Stimulated activated effector memory CD8-positive, alpha-beta T cell treated with anti-CD3 and anti-CD28 coated beads, Interleukin-12 subunit alpha, Interleukin-12 subunit beta, amount 100 ng/mL, for 72 hours (primary cell): ENCODE results near the gene CSNK2A3.
A peak's percentile ranks its signal among the peaks of the same experiment; 100 is the strongest.

Experiments used
- ATAC-seq: fragments of 150-1000 bp; cut with Tn5 transposase; 2 replicates; pipeline ENCODE4 v1.10.0; 2021
- DNase-seq, 2 donors: peaks; one replicate each; pipeline ENCODE4 v3.0.0; 2021 to 2022; ENCODE audit warnings: low spot score in 2 of 2
- H3K27ac Mint-ChIP-seq: one replicate; pipeline ENCODE4 v1.8.0; 2022; ENCODE audit warnings: mild to moderate bottlenecking, mixed read lengths
- H3K36me3 Mint-ChIP-seq: one replicate; pipeline ENCODE4 v1.8.0; 2022; ENCODE audit warnings: mild to moderate bottlenecking, mixed read lengths
- H3K4me1 Mint-ChIP-seq: one replicate; pipeline ENCODE4 v1.8.0; 2022; ENCODE audit warnings: mixed read lengths
- H3K4me3 Mint-ChIP-seq: one replicate; pipeline ENCODE4 v1.8.0; 2022; ENCODE audit warnings: mild to moderate bottlenecking, mixed read lengths
- H3K9me3 Mint-ChIP-seq: one replicate; pipeline ENCODE4 v1.8.0; 2022; ENCODE audit warnings: mixed read lengths

Gene CSNK2A3

DNA sequence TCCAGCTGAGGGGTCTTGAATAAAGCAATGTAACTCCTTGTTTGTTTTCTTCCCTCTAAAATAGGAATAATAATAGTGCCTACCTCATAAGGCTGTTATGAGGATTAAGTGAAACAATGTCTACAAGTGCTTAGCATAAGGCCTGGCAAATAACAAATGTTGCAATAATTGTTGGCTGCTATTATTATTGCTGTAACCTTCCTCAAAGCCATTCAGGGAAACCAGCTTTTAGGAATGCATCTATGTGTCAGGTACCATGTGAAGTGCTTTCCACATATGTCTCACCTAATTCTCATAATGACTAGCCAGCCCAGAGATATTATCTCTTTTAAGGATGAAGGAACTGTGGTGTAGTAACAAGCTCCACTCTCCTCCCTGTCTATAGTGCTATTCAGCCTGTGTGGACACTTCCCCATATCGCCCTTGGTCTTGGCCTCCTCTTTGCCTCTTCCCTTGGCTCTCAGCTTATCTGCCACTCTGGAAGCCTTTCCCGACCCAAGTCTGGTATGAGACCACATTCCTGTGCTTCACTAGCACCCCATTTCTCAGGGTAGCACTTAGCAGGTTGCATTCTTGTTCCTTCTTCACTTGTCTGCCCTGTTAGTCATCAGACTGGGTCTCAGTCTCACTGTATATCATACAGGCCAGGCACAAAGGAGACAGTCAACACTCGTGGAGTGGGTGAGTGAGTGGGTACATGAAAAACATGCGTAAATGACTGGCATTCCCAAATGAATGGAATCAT, 23.8 kb downstream of the CSNK2A3 start:
- Mint-ChIP-seq H3K9me3 (no peaks in the 10 kb centered on the region), H3K4me1 (no peaks in the 10 kb centered on the region), H3K36me3 (no peaks in the 10 kb centered on the region), H3K27ac (no peak overlapping the region), H3K4me3 (no peak overlapping the region)
- ATAC-seq (no peak), DNase-seq (no peak)

GRCh38 chr11:11324090-11324489, 29.0 kb downstream of the CSNK2A3 start:
- ATAC-seq (no peak), DNase-seq (no peak)
- no peaks in the 10 kb centered on the region for H3K36me3 Mint-ChIP-seq
- no peaks in the 10 kb centered on the region for H3K9me3 Mint-ChIP-seq
- no peak overlapping the region for H3K27ac Mint-ChIP-seq
- H3K4me3 Mint-ChIP-seq: no peak overlapping the region
- no peaks in the 10 kb centered on the region for H3K4me1 Mint-ChIP-seq

GRCh38 chr11:11322101-11322500, 30.9 kb downstream of the CSNK2A3 start:
- Mint-ChIP-seq H3K36me3 (no peaks in the 10 kb centered on the region), H3K9me3 (no peaks in the 10 kb centered on the region), H3K4me3 (no peak overlapping the region), H3K27ac (no peak overlapping the region), H3K4me1 (no peaks in the 10 kb centered on the region)
- no peak for DNase-seq
- ATAC-seq: no peak

- H3K27ac Mint-ChIP-seq: no peak overlapping the region
- no peak overlapping the region for H3K4me3 Mint-ChIP-seq
- DNase-seq: no peak
- ATAC-seq: peak; percentile 27
- no peaks in the 10 kb centered on the region for H3K36me3 Mint-ChIP-seq
- no peaks in the 10 kb centered on the region for H3K9me3 Mint-ChIP-seq
- no peaks in the 10 kb centered on the region for H3K4me1 Mint-ChIP-seq
These were observed 32.2 kb downstream of the CSNK2A3 start for GRCh38 chr11:11320825-11321224.

- Mint-ChIP-seq H3K27ac (no peak overlapping the region), H3K36me3 (no peaks in the 10 kb centered on the region), H3K4me3 (no peak overlapping the region), H3K4me1 (no peaks in the 10 kb centered on the region), H3K9me3 (no peaks in the 10 kb centered on the region)
- no peak for DNase-seq
- no peak for ATAC-seq
These were observed 34.1 kb downstream of the CSNK2A3 start for GRCh38 chr11:11318961-11319360.

- no peaks in the 10 kb centered on the region for H3K36me3 Mint-ChIP-seq
- DNase-seq (no peak), ATAC-seq (no peak)
- no peaks in the 10 kb centered on the region for H3K4me1 Mint-ChIP-seq
- H3K9me3 Mint-ChIP-seq: no peaks in the 10 kb centered on the region
- H3K4me3 Mint-ChIP-seq: no peak overlapping the region
- no peak overlapping the region for H3K27ac Mint-ChIP-seq
These were observed 34.6 kb downstream of the CSNK2A3 start for GRCh38 chr11:11318461-11318860.

GRCh38 chr11:11316651-11317230, 36.3 kb downstream of the CSNK2A3 start:
- no peak overlapping the region for H3K27ac Mint-ChIP-seq
- no peak overlapping the region for H3K4me3 Mint-ChIP-seq
- H3K36me3 Mint-ChIP-seq: no peaks in the 10 kb centered on the region
- ATAC-seq (no peak), DNase-seq (no peak)
- H3K9me3 Mint-ChIP-seq: no peaks in the 10 kb centered on the region
- no peaks in the 10 kb centered on the region for H3K4me1 Mint-ChIP-seq

DNA sequence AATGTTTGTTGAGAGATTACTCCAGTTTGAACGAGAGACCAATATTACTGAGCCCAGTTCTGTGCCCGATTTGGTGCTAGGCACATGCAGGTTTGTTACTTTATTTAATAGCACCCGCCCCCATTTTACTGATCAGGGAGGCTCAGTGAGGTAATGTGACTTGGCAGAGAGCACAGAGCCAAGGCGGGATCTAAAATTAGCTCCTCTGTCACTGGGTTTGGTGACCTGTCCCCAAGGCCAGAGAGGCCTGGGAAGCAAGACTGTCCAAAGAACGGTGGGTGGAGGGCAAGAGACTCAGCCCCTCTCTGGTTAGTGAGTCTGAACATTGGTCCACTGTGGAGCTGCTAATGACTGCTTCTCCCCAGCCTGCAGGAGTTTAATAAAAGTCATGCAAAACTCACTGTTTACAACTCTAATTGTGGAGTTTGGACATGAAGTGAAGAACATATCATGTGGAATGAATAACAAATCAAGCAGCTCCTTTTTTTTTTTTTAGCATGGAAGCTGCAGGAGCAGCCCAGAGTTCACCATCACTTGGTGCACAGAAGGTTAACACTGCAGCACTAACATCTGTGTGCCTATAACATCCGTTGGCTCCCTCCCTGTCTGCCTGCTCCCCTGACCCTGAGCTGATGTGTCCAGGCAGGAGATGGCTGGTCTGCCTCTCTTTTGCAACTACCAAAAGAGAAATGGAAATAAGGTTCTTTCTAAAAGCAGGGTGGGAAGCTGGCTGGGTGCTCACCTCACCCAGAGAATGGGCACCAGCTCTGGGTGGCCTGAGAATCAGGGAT, 39.0 kb downstream of the CSNK2A3 start:
- H3K4me1 Mint-ChIP-seq: no peaks in the 10 kb centered on the region
- no peaks in the 10 kb centered on the region for H3K9me3 Mint-ChIP-seq
- DNase-seq: no peak
- H3K4me3 Mint-ChIP-seq: no peak overlapping the region
- H3K36me3 Mint-ChIP-seq: no peaks in the 10 kb centered on the region
- H3K27ac Mint-ChIP-seq: no peak overlapping the region
- no peak for ATAC-seq

DNA sequence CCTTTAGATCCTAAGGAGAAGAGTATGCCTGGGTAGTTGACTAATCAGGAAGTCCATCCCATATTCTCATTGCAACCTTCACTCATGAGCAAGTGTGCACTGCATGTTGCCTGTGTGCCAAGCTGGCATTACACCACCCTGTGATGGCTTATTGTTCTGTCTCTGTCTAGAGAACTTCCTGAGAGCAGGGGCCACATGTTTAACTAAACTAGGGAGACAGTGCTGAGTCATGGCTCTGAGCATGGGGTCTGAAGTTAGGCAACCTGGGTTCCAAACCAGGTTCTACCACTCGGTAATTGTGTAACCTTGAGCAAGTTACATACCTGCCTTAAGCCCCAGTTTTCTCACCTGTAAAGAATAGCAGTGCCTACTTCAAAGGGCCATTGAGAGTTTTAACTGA, 39.6 kb downstream of the CSNK2A3 start:
- Mint-ChIP-seq H3K36me3 (no peaks in the 10 kb centered on the region), H3K27ac (no peak overlapping the region), H3K4me1 (no peaks in the 10 kb centered on the region), H3K9me3 (no peaks in the 10 kb centered on the region), H3K4me3 (no peak overlapping the region)
- no peak for ATAC-seq
- DNase-seq: no peak

DNA sequence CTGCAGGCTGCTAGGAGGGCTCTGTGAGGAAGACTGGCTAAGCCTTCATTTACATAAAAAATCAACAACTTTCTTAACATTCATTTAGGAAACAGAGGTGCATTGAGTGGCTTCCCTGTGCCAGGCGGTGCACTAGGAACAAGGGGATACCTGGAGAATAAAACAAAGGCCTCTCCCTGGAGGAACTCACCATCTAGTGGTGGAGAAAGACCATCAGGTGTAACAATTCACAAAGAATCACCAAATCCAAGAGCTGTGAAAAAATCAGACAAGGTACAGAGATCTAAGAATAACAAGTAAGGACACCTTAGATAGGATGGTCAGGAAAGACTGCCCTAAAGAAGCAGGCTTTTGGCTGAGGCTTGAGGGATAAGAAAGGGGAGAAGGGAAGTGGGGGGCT, 40.3 kb downstream of the CSNK2A3 start:
- Mint-ChIP-seq H3K36me3 (no peaks in the 10 kb centered on the region), H3K9me3 (no peaks in the 10 kb centered on the region), H3K27ac (no peak overlapping the region), H3K4me3 (no peak overlapping the region), H3K4me1 (no peaks in the 10 kb centered on the region)
- DNase-seq: no peak
- no peak for ATAC-seq

- ATAC-seq (no peak), DNase-seq (no peak)
- Mint-ChIP-seq H3K36me3 (no peaks in the 10 kb centered on the region), H3K4me3 (no peak overlapping the region), H3K4me1 (no peaks in the 10 kb centered on the region), H3K9me3 (no peaks in the 10 kb centered on the region), H3K27ac (no peak overlapping the region)
These were observed 41.9 kb downstream of the CSNK2A3 start for GRCh38 chr11:11311169-11311568.

GRCh38 chr11:11309906-11310305, 43.1 kb downstream of the CSNK2A3 start:
- H3K36me3 Mint-ChIP-seq: no peaks in the 10 kb centered on the region
- no peak for DNase-seq
- no peak overlapping the region for H3K27ac Mint-ChIP-seq

DNA sequence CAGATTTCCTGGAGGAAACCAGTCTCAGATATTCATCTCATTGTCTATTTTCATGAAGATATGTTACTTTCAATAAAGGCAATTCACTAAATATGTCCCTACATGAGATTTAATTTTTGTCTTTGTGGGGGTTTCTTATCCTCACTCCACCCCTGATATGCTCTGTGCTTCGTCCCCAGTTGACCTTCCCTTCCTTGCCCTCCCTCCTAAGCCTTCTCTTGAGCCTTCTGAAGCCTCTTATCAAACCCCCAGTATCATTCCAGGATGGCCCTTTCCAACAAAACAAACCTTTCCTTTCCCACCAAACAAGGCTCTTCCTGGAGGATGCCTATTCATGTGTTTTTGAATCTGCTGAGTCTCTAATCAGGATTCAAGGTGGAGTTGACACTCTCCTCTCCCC, 44.8 kb downstream of the CSNK2A3 start:
- Mint-ChIP-seq H3K27ac (no peak overlapping the region), H3K4me1 (no peaks in the 10 kb centered on the region), H3K4me3 (no peak overlapping the region), H3K9me3 (no peaks in the 10 kb centered on the region), H3K36me3 (no peaks in the 10 kb centered on the region)
- DNase-seq: no peak
- ATAC-seq: no peak

More at GRCh38 chr11:11309906-11310305, 43.1 kb downstream of the CSNK2A3 start:
- no peaks in the 10 kb centered on the region for H3K4me1 Mint-ChIP-seq
- no peak for ATAC-seq
- H3K9me3 Mint-ChIP-seq: no peaks in the 10 kb centered on the region
- H3K4me3 Mint-ChIP-seq: no peak overlapping the region

DNA sequence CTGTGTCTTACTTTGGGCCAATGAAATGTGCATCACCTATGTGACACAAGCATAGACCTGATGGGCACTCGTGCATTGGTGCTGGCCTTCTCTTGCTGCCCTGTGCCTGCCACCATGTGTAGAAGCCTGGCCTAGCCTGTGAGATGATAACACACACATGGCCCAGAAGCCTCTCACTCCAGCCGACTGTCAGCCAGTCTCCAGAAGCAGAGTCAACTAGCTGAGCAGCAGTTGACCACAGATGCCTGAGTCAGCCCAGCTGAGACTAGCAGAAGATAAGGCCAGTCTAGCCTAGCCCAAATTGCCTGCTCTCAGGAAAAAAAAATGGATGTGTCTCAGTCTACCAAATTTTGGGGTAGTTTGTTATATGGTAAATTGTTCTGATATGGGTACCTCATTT, 46.2 kb downstream of the CSNK2A3 start:
- Mint-ChIP-seq H3K27ac (no peak overlapping the region), H3K36me3 (no peaks in the 10 kb centered on the region), H3K9me3 (no peaks in the 10 kb centered on the region), H3K4me3 (no peak overlapping the region), H3K4me1 (no peaks in the 10 kb centered on the region)
- DNase-seq: no peak
- no peak for ATAC-seq

GRCh38 chr11:11304550-11304949, 48.5 kb downstream of the CSNK2A3 start:
- no peaks in the 10 kb centered on the region for H3K9me3 Mint-ChIP-seq
- DNase-seq: no peak
- no peak overlapping the region for H3K4me3 Mint-ChIP-seq
- no peaks in the 10 kb centered on the region for H3K36me3 Mint-ChIP-seq
- ATAC-seq: no peak
- no peak overlapping the region for H3K27ac Mint-ChIP-seq
- H3K4me1 Mint-ChIP-seq: no peaks in the 10 kb centered on the region

DNA sequence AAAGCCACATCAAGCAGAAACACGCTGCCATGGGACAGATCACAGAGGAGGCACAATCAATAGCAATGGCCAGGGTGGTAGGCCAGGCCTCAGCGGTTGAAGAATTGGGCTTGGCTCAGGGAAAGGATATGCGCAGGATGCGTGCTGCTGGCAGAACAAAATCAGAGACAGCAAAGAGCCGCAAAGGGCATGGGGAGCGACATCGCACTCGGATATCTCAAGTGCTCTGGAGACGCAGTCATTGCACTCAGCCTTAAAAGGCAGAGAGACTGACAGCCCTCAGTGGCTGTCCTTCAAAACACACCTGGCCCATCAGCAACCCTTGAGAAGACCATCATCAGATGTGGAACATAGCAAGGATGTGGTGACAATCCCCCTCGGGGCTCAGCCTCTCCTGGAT, 50.5 kb downstream of the CSNK2A3 start:
- Mint-ChIP-seq H3K4me1 (no peaks in the 10 kb centered on the region), H3K36me3 (no peaks in the 10 kb centered on the region), H3K27ac (no peak overlapping the region), H3K9me3 (no peaks in the 10 kb centered on the region), H3K4me3 (no peak overlapping the region)
- no peak for DNase-seq
- ATAC-seq: no peak
